Activated CD8-positive, alpha-beta memory T cell treated with anti-CD3 and anti-CD28 coated beads for 48 hours (primary cell): ENCODE data around the gene COA1.
"Not testable (repeated sequence)": the region's sequence is repeated elsewhere in the genome, so short reads cannot be mapped to it uniquely, and the experiment has no call there.

Experiments used
- DNase-seq, 3 experiments: peaks; one replicate each; pipeline ENCODE4 v3.0.0-alpha.2; 2020; ENCODE audit warnings: low read depth in 2 of 3, low spot score in 2 of 3

The COA1 gene

GRCh38 chr7:43692582-43693373 is 36.5 kb downstream of the COA1 start:
- no peak for DNase-seq

DNA sequence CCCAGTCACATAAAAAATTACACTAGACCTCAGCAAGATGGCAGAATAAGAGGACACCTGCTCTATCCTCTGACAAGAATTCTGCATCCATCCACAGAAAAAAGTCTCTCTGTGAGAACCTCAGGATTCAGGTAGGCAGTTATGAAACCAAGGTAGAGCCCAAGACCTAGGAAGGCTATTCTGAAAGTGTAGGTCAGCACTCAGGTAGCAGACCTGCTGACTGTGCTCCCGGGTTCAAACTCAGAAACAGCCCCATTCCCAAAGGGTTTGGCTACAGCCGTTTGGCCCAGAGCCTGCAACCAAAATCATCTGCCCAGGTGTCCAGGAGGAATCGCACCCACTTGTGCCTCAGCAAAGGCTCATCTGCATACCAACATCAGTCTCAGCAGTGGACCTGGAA is 37.7 kb downstream of the COA1 start:
- no peak for DNase-seq

DNA sequence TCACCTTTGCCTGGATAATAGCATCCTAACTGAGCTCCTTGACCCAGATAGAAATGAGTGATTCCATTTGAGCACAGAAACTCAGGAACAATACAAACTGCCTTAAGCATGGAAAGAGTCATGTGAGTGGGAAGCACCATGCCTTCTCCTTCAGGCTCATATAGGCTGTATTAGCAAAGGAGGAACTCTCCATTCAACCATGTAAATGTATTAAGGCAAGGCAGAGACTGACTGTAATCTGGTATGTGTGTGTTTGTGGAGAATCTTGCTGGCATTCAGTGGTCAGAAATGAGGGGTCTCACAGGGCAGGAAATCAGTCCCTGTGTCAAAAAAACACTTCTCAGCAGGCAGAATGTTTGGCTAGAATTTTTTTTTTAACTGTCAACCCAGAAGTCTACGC is 40.2 kb downstream of the COA1 start:
- DNase-seq: no peak

- not testable (repeated sequence) for DNase-seq
Measured at GRCh38 chr7:43687866-43688265, 41.5 kb downstream of the COA1 start.

DNA sequence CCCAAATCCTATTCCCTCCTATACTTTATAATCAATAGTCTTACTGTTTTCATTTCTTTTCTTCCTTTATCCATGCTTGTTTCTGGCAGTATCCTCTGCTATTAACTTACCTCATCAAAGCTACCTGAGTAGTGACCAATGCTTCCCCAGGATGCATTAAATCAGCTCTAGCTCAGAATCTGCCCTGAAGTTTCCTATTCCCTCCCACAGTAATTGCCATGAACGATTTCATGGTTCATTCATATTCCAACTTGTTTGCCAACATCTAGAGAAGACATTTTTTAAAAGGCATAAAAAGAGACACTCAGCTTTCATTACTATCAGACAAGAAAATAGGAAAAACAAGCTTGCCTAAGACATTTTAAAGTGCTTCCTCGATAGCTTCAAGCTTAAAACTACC is 42.3 kb downstream of the COA1 start:
- DNase-seq: no peak

GRCh38 chr7:43680736-43681135 is 48.6 kb downstream of the COA1 start:
- no peak for DNase-seq

- no peak for DNase-seq
Measured at GRCh38 chr7:43679210-43680068, 49.9 kb downstream of the COA1 start.

DNA sequence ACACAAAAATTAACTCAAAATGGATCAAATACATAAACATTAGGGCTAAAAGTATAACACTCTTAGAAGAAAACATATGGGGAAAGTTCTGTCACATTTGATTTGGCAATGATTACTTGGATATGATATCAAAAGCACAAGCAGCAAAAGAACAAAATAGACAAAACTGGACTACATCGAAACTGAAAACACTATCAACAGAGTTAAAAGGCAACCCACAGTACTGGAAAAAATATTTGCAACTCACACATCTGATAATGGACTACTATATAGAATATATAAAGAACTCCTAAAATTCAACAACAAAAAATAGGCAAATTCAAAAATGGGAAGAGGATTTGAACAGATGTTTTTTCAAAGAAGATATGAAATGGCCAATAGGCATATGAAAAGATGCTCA is 51.0 kb downstream of the COA1 start:
- no peak for DNase-seq

- no peak for DNase-seq
Measured at GRCh38 chr7:43677864-43678263, 51.5 kb downstream of the COA1 start.

DNA sequence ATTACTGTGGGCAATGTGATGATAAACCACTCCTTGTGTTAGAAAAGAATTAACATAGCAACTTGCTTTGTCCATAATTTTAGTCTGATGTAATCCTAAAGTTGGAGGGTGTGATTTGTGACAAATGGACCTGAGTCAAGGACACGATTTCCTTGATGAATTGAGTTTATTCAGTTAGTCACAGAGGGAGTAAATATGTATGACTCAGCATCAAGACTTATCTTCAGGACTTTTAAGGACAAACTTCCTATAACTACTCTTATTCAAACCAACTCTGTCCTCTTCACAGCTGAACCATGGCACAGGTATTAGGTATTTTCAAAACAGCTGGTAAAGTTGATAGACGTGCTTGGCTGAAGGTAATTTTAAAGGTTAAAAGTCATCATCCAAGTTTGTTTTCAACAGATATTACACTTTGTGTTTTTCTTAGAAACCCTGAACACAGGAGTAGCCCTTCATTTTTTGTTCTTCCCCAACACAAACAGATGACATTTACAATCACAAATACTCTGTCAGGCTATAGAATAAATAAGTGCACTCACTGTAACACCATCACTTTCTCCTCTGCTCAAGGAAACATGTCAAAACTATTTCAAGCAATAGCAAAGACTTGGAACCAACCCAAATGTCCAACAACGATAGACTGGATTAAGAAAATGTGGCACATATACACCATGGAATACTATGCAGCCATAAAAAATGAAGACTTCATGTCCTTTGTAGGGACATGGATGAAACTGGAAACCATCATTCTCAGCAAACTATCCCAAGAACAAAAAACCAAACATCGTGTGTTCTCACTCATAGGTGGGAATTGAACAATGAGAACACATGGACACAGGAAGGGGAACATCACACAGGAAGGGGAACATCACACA is 54.5 kb downstream of the COA1 start:
- no peak for DNase-seq

DNA sequence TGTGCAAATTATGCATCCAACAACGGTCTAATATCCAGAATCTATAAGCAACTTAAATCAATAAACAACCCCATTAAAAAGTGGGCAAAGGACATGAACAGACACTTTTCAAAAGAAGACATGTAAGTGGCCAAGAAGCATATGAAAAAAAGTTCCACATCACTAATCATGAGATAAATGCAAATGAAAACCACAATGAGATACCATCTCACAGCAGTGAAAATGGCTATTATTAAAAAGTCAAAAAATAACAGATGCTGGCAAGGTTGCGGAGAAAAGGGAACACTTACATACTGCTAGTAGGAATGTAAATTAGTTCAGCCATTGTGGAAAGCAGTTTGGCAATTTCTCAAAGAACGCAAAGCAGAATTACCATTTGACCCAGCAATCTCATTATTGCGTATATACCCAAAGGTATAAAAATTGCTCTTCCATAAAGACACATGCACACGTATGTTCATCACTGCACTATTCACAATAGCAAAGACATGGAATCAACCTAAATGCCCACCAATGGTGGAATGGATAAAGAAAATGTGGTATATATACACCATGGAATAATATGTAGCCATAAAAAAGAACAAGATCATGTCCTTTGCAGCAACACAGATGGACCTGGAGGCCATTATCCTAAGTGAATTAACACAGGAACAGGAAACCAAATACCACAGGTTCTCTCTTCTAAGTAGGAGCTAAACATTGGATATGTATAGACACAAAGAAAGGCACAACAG is 55.9 kb downstream of the COA1 start:
- DNase-seq: not testable (repeated sequence)

DNA sequence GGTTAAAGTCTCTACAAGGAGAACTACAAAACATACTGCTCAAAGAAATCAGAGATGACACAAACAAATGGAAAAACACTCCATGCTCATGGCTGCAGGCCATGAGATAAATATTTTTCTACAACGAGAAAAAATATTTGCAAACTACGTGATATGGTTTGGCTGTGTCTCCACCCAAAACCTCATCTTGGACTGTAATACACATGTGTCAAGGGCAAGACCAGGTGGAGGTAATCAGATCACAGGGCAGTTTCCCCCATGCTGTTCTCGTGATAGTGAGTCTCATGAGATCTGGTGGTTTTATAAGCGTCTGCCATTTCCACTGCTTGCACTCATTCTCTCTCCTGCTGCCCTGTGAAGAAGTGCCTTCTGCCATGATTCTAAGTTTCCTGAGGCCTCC is 57.8 kb downstream of the COA1 start:
- DNase-seq: no peak

- peak in 2 of 3 experiments; percentile 45 to 56 for DNase-seq
Measured at GRCh38 chr7:43669286-43670081, 59.8 kb downstream of the COA1 start.

DNA sequence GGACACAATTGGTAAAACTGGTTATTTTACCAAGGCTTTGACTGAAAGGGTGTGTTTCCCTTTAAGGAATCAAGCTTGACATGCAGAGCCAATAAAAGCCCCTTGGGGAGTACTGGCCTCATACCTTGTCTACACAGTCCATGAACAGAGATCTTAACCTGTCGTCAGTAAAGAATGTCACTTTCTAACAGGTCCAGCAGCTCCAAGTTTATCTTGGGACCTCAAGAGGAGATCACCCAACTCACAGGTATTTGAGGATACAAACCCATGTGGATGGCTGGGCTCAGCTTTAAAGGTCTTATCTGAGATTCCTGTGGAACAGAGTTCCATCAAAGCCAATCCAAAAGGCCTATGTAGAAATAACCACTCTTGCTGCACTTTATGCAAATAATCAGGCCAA is 61.3 kb downstream of the COA1 start:
- no peak for DNase-seq

GRCh38 chr7:43666938-43667337 is 62.4 kb downstream of the COA1 start:
- no peak for DNase-seq

DNA sequence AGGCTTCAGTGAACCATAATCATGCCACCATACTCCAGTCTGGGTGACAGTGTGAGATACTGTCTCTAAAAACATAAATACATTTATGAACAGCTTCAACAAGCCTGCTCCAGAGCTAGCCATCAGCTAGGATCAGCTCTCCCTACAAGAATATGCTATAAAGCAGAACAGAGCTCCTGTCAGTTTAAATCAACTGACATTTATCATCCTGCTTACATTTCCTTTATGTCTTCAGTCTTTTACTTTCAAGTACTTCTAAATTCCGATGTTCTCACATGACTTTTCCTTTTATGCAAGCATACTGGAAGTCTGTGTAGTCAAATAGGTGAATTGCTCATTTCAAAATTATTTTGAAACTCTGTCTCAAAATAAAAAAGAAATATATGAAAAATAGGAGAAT is 64.6 kb downstream of the COA1 start:
- no peak for DNase-seq

DNA sequence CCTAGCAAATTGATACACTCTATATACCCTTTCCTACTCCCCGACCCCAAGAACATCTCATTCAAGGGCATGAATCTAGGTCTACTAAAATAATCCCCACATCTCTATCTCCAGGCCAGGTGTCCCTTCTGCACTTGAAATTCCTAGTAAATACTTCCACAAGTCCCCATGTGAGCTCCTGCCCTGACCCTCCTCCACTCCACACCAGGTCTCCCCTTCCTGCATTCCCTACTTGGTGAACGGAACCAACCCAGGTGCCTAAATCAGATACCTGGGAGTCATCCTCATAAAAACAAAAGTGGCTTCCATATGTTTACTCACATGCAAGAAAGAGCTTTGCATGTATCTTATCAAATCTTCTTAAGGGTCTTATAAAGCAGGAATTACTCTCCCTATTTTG is 69.2 kb downstream of the COA1 start:
- no peak for DNase-seq

GRCh38 chr7:43659549-43659896 is 69.8 kb downstream of the COA1 start:
- no peak for DNase-seq

DNA sequence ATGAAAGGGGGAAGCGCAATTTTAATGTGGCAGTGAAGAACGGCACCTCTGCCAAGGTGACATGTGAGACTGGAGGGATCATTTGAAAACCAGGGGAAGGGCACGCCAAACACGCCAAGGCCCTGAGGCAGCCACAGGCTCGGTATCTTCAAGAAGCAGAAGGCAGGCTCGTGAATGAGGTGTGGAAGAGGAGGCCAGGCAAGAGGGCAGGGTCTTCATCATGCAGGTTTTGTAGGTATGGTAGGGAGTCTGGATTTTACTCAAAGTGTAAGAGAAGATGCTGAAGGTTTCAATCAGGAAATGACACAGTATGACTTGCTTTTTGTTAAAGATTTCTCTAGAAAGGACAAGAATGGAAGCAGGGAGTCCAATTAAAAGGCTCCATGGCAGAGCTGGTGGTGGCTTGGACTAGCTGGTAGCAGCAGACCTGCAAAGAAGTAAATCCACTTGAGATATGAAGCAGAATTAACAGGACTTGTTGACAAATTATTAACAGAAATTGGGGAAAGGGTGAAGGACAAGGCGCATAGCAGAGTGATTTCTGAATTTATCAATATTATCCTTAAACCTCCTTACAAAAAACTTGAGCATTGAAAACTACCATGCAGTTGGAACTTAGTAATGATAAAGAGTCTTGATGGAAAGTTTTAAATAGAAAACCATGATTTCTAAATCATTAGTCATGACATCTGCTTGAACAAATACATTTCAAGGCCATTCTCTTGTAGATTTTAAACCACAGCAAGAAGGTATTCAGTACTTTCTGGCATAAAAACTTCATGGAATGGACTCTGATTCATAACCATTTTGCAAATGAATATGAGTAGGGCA is 70.4 kb downstream of the COA1 start:
- DNase-seq: no peak
